Measurements from ENCODE around the gene ZNF777.
"Not testable (repeated sequence)": the region's sequence is repeated elsewhere in the genome, so short reads cannot be mapped to it uniquely, and the experiment has no call there.

The ZNF777 gene

GRCh38 chr7:149404825-149405224, 56.0 kb downstream of the ZNF777 start:
- no peak for DNase-seq

GRCh38 chr7:149404396-149404795, 56.5 kb downstream of the ZNF777 start:
- DNase-seq = no peak

- DNase-seq = no peak
Measured at GRCh38 chr7:149398195-149398820, 62.6 kb downstream of the ZNF777 start.

- no peak for DNase-seq
Measured at GRCh38 chr7:149397470-149398043, 63.3 kb downstream of the ZNF777 start.

GRCh38 chr7:149388550-149389335, 72.1 kb downstream of the ZNF777 start:
- not testable (repeated sequence) for DNase-seq

- DNase-seq = not testable (repeated sequence)
Measured at GRCh38 chr7:149386514-149386913, 74.3 kb downstream of the ZNF777 start.

GRCh38 chr7:149385195-149385950, 75.5 kb downstream of the ZNF777 start:
- DNase-seq = peak; percentile 87

Measured in NCI-H2171 treated with DMSO at 0.1 percent for 48 hours (cell line).